ENCODE results near the gene ASB18. TPM values are rescaled to one million over a fixed set of nuclear protein-coding genes. Genes with fewer than 3 reads are reported as not detected.

Gene ASB18
- polyA plus RNA-seq, 1 experiment, result not detected

GRCh38 chr2:236257575-236257974 lies 6.6 kb downstream of the ASB18 start:
- no peak for TF ChIP-seq CTCF (IDR thresholded peaks at IDR 0.05; ENCODE audit: insufficient read depth, low read depth, low read length)
- Histone ChIP-seq H3K27me3 (ENCODE audit: control insufficient read depth, insufficient read depth, low read length) (no peaks in the 10 kb centered on the region), H3K4me3 (ENCODE audit: low read depth, low read length) (no peak overlapping the region), H3K36me3 (ENCODE audit: control insufficient read depth, insufficient read depth, low read length) (no peaks in the 10 kb centered on the region)
- no peak for DNase-seq (ENCODE audit: low read depth)
- CTCF ChIA-PET, result no interaction called here
- POLR2A ChIA-PET, result no interaction called here

GRCh38 chr2:236257136-236257535 lies 7.1 kb downstream of the ASB18 start:
- Histone ChIP-seq H3K36me3 (ENCODE audit: control insufficient read depth, insufficient read depth, low read length) (no peaks in the 10 kb centered on the region), H3K27me3 (ENCODE audit: control insufficient read depth, insufficient read depth, low read length) (no peaks in the 10 kb centered on the region), H3K4me3 (ENCODE audit: low read depth, low read length) (no peak overlapping the region)
- DNase-seq (ENCODE audit: low read depth), result no peak
- no peak for TF ChIP-seq CTCF (IDR thresholded peaks at IDR 0.05; ENCODE audit: insufficient read depth, low read depth, low read length)
- ChIA-PET CTCF (no interaction called here), POLR2A (no interaction called here)

GRCh38 chr2:236256366-236256985 lies 7.7 kb downstream of the ASB18 start:
- Histone ChIP-seq H3K36me3 (ENCODE audit: control insufficient read depth, insufficient read depth, low read length) (no peaks in the 10 kb centered on the region), H3K4me3 (ENCODE audit: low read depth, low read length) (no peak overlapping the region), H3K27me3 (ENCODE audit: control insufficient read depth, insufficient read depth, low read length) (no peaks in the 10 kb centered on the region)
- ChIA-PET POLR2A (no interaction called here), CTCF (no interaction called here)
- no peak for DNase-seq (ENCODE audit: low read depth)
- TF ChIP-seq CTCF (IDR thresholded peaks at IDR 0.05; ENCODE audit: insufficient read depth, low read depth, low read length), result no peak

- no peak for DNase-seq (ENCODE audit: low read depth)
- ChIA-PET POLR2A (no interaction called here), CTCF (no interaction called here)
- no peaks in the 10 kb centered on the region for H3K27me3 ChIP-seq (ENCODE audit: control insufficient read depth, insufficient read depth, low read length)
- no peaks in the 10 kb centered on the region for H3K36me3 ChIP-seq (ENCODE audit: control insufficient read depth, insufficient read depth, low read length)
- no peak overlapping the region for H3K4me3 ChIP-seq (ENCODE audit: low read depth, low read length)
- TF ChIP-seq CTCF (IDR thresholded peaks at IDR 0.05; ENCODE audit: insufficient read depth, low read depth, low read length), result no peak
These were observed 9.5 kb downstream of the ASB18 start for GRCh38 chr2:236254674-236255073.

- CTCF ChIA-PET, result no interaction called here
- POLR2A ChIA-PET, result no interaction called here
- no peak for DNase-seq (ENCODE audit: low read depth)
- Histone ChIP-seq H3K27me3 (ENCODE audit: control insufficient read depth, insufficient read depth, low read length) (no peaks in the 10 kb centered on the region), H3K4me3 (ENCODE audit: low read depth, low read length) (no peak overlapping the region), H3K36me3 (ENCODE audit: control insufficient read depth, insufficient read depth, low read length) (no peaks in the 10 kb centered on the region)
- TF ChIP-seq CTCF (IDR thresholded peaks at IDR 0.05; ENCODE audit: insufficient read depth, low read depth, low read length), result no peak
These were observed 10.2 kb downstream of the ASB18 start for GRCh38 chr2:236254001-236254400.

Data from BJ (cell line).